GM21367 (cell line): ENCODE measurements around the gene CNTN6.

Experiments
- ATAC-seq: cut with Tn5 transposase; IDR thresholded peaks from one replicate; pipeline ENCODE4 v1.9.1; 2021; ENCODE audit not compliant: unreplicated experiment

CNTN6 gene

GRCh38 chr3:1172644-1173043, 79.8 kb downstream of the CNTN6 start:
- no peak for ATAC-seq

- ATAC-seq: no peak
These were observed 86.3 kb downstream of the CNTN6 start for GRCh38 chr3:1179146-1179545.

- no peak for ATAC-seq
These were observed 90.7 kb downstream of the CNTN6 start for GRCh38 chr3:1183320-1184048.

- no peak for ATAC-seq
These were observed 97.7 kb downstream of the CNTN6 start for GRCh38 chr3:1190569-1190968.

- ATAC-seq: no peak
These were observed 98.2 kb downstream of the CNTN6 start for GRCh38 chr3:1191026-1191425.

- ATAC-seq: no peak
These were observed 103.1 kb downstream of the CNTN6 start for GRCh38 chr3:1195947-1196346.

- no peak for ATAC-seq
These were observed 104.2 kb downstream of the CNTN6 start for GRCh38 chr3:1197051-1197450.

- no peak for ATAC-seq
These were observed 107.5 kb downstream of the CNTN6 start for GRCh38 chr3:1200371-1200770.

GRCh38 chr3:1207904-1208303, 115.1 kb downstream of the CNTN6 start:
- ATAC-seq: no peak

GRCh38 chr3:1214933-1215332, 122.1 kb downstream of the CNTN6 start:
- ATAC-seq: no peak

- ATAC-seq: no peak
These were observed 124.0 kb downstream of the CNTN6 start for GRCh38 chr3:1216856-1217255.

GRCh38 chr3:1227111-1227510, 134.3 kb downstream of the CNTN6 start:
- no peak for ATAC-seq

- no peak for ATAC-seq
These were observed 135.5 kb downstream of the CNTN6 start for GRCh38 chr3:1228289-1228688.

- ATAC-seq: no peak
These were observed 138.1 kb downstream of the CNTN6 start for GRCh38 chr3:1230920-1231319.

- ATAC-seq: no peak
These were observed 139.5 kb downstream of the CNTN6 start for GRCh38 chr3:1232276-1232675.

- ATAC-seq: no peak
These were observed 142.8 kb downstream of the CNTN6 start for GRCh38 chr3:1235526-1236120.

- ATAC-seq: no peak
These were observed 158.6 kb downstream of the CNTN6 start for GRCh38 chr3:1251282-1252060.

GRCh38 chr3:1252061-1252430, 159.2 kb downstream of the CNTN6 start:
- ATAC-seq: no peak

- no peak for ATAC-seq
These were observed 169.4 kb downstream of the CNTN6 start for GRCh38 chr3:1262246-1262645.

GRCh38 chr3:1263121-1263520, 170.3 kb downstream of the CNTN6 start:
- no peak for ATAC-seq

- no peak for ATAC-seq
These were observed 177.0 kb downstream of the CNTN6 start for GRCh38 chr3:1269808-1270207.
